Osteoblast (primary cell): ENCODE results near the gene TACR1. TPM values are rescaled to one million over a fixed set of nuclear protein-coding genes. Genes with fewer than 3 reads are reported as not detected.

Experiments
- DNase-seq: peaks from one replicate; pipeline ENCODE4 v3.0.0; 2011; ENCODE audit warnings: low spot score, mixed read lengths; ENCODE audit not compliant: insufficient read length; ENCODE audit errors: missing footprints
- H2AFZ ChIP-seq: 2 replicates; pipeline ENCODE4 v1.6.0; 2011; ENCODE audit warnings: mild to moderate bottlenecking, low read length
- H3K27ac ChIP-seq: 2 replicates; pipeline ENCODE4 v1.5.1; 2011; ENCODE audit warnings: mild to moderate bottlenecking, low read depth, low read length, moderate library complexity
- H3K27me3 ChIP-seq: 2 replicates; pipeline ENCODE4 v1.6.0; 2012; ENCODE audit warnings: mild to moderate bottlenecking, control low read depth, inconsistent platforms, low read length, moderate library complexity; ENCODE audit not compliant: insufficient read depth
- H3K36me3 ChIP-seq: 2 replicates; pipeline ENCODE4 v1.5.1; 2011; ENCODE audit warnings: mild to moderate bottlenecking, low read length, control low read depth, moderate library complexity; ENCODE audit not compliant: insufficient read depth
- H3K4me1 ChIP-seq: 2 replicates; pipeline ENCODE4 v1.5.1; 2011; ENCODE audit warnings: mild to moderate bottlenecking, low read length, control low read depth, moderate library complexity; ENCODE audit not compliant: insufficient read depth
- H3K4me2 ChIP-seq: 2 replicates; pipeline ENCODE4 v1.6.0; 2011; ENCODE audit warnings: mild to moderate bottlenecking, low read length; ENCODE audit not compliant: insufficient read depth
- H3K4me3 ChIP-seq: fragments of 200-600 bp; sonication (generic); 3 replicates; pipeline ENCODE4 v1.5.1; 2012; ENCODE audit warnings: mild to moderate bottlenecking, low read length, inconsistent platforms; ENCODE audit not compliant: insufficient read depth
- H3K79me2 ChIP-seq: 2 replicates; pipeline ENCODE4 v1.6.0; 2012; ENCODE audit warnings: mild to moderate bottlenecking, low read length, control low read depth, inconsistent platforms; ENCODE audit not compliant: insufficient read depth
- H3K9me3 ChIP-seq: 2 replicates; pipeline ENCODE4 v1.5.1; 2011; ENCODE audit warnings: low read depth, low read length, control low read depth
- H4K20me1 ChIP-seq: 2 replicates; pipeline ENCODE4 v1.6.0; 2012; ENCODE audit warnings: mild to moderate bottlenecking, low read length, control low read depth; ENCODE audit not compliant: insufficient read depth
- total RNA-seq: library from RNA; depleted of rRNA; stranded (reverse); fragments of >200 nt; gene quantifications from 2 replicates; pipeline ENCODE4 v1.2.3, GENCODE V29; 2012
- TF ChIP-seq, protein P1 (sequence below): IDR thresholded peaks from 2 replicates; pipeline ENCODE4 v1.5.1; 2011; ENCODE audit warnings: mild to moderate bottlenecking, low read depth, low read length, moderate library complexity; ENCODE audit errors: extremely low read depth

Gene TACR1
- total RNA-seq, 1 donor = under 0.01 TPM

- Histone ChIP-seq H3K4me1 (no peaks in the 10 kb centered on the region), H3K27ac (no peak overlapping the region), H3K4me2 (no peak overlapping the region), H4K20me1 (no peaks in the 10 kb centered on the region), H2AFZ (no peak overlapping the region), H3K79me2 (no peaks in the 10 kb centered on the region), H3K36me3 (no peaks in the 10 kb centered on the region), H3K27me3 (no peaks in the 10 kb centered on the region), H3K9me3 (no peaks in the 10 kb centered on the region), H3K4me3 (no peak overlapping the region)
- TF ChIP-seq, protein P1, sequence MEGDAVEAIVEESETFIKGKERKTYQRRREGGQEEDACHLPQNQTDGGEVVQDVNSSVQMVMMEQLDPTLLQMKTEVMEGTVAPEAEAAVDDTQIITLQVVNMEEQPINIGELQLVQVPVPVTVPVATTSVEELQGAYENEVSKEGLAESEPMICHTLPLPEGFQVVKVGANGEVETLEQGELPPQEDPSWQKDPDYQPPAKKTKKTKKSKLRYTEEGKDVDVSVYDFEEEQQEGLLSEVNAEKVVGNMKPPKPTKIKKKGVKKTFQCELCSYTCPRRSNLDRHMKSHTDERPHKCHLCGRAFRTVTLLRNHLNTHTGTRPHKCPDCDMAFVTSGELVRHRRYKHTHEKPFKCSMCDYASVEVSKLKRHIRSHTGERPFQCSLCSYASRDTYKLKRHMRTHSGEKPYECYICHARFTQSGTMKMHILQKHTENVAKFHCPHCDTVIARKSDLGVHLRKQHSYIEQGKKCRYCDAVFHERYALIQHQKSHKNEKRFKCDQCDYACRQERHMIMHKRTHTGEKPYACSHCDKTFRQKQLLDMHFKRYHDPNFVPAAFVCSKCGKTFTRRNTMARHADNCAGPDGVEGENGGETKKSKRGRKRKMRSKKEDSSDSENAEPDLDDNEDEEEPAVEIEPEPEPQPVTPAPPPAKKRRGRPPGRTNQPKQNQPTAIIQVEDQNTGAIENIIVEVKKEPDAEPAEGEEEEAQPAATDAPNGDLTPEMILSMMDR = no peak
- no peak for DNase-seq
Measured at GRCh38 chr2:75006041-75006440, 193.3 kb downstream of the TACR1 start.

- Histone ChIP-seq H3K36me3 (no peaks in the 10 kb centered on the region), H4K20me1 (no peaks in the 10 kb centered on the region), H3K9me3 (no peaks in the 10 kb centered on the region), H3K79me2 (no peaks in the 10 kb centered on the region), H2AFZ (no peak overlapping the region), H3K4me2 (no peak overlapping the region), H3K4me1 (no peaks in the 10 kb centered on the region), H3K4me3 (no peak overlapping the region), H3K27ac (no peak overlapping the region), H3K27me3 (no peaks in the 10 kb centered on the region)
- no peak for DNase-seq
- TF ChIP-seq, protein P1 = no peak
Measured at GRCh38 chr2:75003773-75004172, 195.5 kb downstream of the TACR1 start.

GRCh38 chr2:75003276-75003675 lies 196.0 kb downstream of the TACR1 start:
- Histone ChIP-seq H3K4me3 (no peak overlapping the region), H3K27me3 (no peaks in the 10 kb centered on the region), H3K9me3 (no peaks in the 10 kb centered on the region), H3K4me2 (no peak overlapping the region), H2AFZ (no peak overlapping the region), H3K79me2 (no peaks in the 10 kb centered on the region), H3K36me3 (no peaks in the 10 kb centered on the region), H3K27ac (no peak overlapping the region), H4K20me1 (no peaks in the 10 kb centered on the region), H3K4me1 (no peaks in the 10 kb centered on the region)
- TF ChIP-seq, protein P1 = no peak
- no peak for DNase-seq

- Histone ChIP-seq H4K20me1 (no peaks in the 10 kb centered on the region), H3K4me2 (no peak overlapping the region)
Measured at GRCh38 chr2:75002007-75002406, 197.3 kb downstream of the TACR1 start.

More at GRCh38 chr2:75002007-75002406, 197.3 kb downstream of the TACR1 start:
- H3K36me3 ChIP-seq = no peaks in the 10 kb centered on the region
- H3K79me2 ChIP-seq = no peaks in the 10 kb centered on the region
- no peaks in the 10 kb centered on the region for H3K4me1 ChIP-seq
- TF ChIP-seq, protein P1 = no peak
- H3K4me3 ChIP-seq = no peak overlapping the region
- no peak for DNase-seq
- H3K27me3 ChIP-seq = no peaks in the 10 kb centered on the region
- H3K27ac ChIP-seq = no peak overlapping the region
- no peaks in the 10 kb centered on the region for H3K9me3 ChIP-seq
- no peak overlapping the region for H2AFZ ChIP-seq
